ENCODE data around the gene XPO5.

Gene XPO5

GRCh38 chr6:43522547-43523261 is 53.1 kb downstream of the XPO5 start:
- DNase-seq, result no peak
- intact Hi-C loops (cut with DNase I), result no loop called here

- intact Hi-C loops (cut with DNase I), result no loop called here
- no peak for DNase-seq
Observed at GRCh38 chr6:43521836-43522235, 54.0 kb downstream of the XPO5 start.

- no peak for DNase-seq
- intact Hi-C loops (cut with DNase I), result no loop called here
Observed at GRCh38 chr6:43520097-43520496, 55.7 kb downstream of the XPO5 start.

- intact Hi-C loops (cut with DNase I), result no loop called here
- DNase-seq, result no peak
Observed at GRCh38 chr6:43517505-43518357, 58.1 kb downstream of the XPO5 start.

- peak; percentile 96 to 100 (median 98) for DNase-seq
- intact Hi-C loops (cut with DNase I), result no loop called here
Observed at GRCh38 chr6:43516697-43517504, 58.9 kb downstream of the XPO5 start, which contains the start of the genes POLR1C and YIPF3. Gene POLR1C (plus strand): TSS chr6:43517089. CDS start chr6:43517110, 21 bp downstream. Gene YIPF3 (minus strand): TSS chr6:43516926. CDS start chr6:43516807, 119 bp downstream.

GRCh38 chr6:43516367-43516696 is 59.5 kb downstream of the XPO5 start:
- intact Hi-C loops (cut with DNase I), result no loop called here

GRCh38 chr6:43515808-43516207 is 60.0 kb downstream of the XPO5 start:
- intact Hi-C loops (cut with DNase I), result no loop called here
- DNase-seq, result peak in 24 of 42 donors; percentile 15 to 73 (median 54)

More at GRCh38 chr6:43516367-43516696, 59.5 kb downstream of the XPO5 start:
- DNase-seq, result peak in 1 of 42 donors; percentile 40

GRCh38 chr6:43511824-43512415 is 63.9 kb downstream of the XPO5 start:
- intact Hi-C loops (cut with DNase I), result no loop called here
- no peak for DNase-seq

GRCh38 chr6:43510827-43511163 is 65.0 kb downstream of the XPO5 start:
- intact Hi-C loops (cut with DNase I), result no loop called here
- DNase-seq, result no peak

- intact Hi-C loops (cut with DNase I), result loop anchor here (5.0 kb wide), 1 partner anchor 143 kb away; the partner anchor contains the start of gene ZNF318
- DNase-seq, result peak; percentile 68 to 96 (median 91)
Observed at GRCh38 chr6:43509984-43510826, 65.6 kb downstream of the XPO5 start, which contains the start of gene LRRC73. Gene LRRC73 (minus strand): TSS chr6:43510346. CDS start chr6:43509785, 561 bp downstream.

- peak in 1 of 42 donors; percentile 11 for DNase-seq
- intact Hi-C loops (cut with DNase I), result loop anchor here (5.0 kb wide), 1 partner anchor 142 kb away; the partner anchor contains the start of gene ZNF318
Observed at GRCh38 chr6:43509142-43509983, 66.5 kb downstream of the XPO5 start.

- no peak for DNase-seq
- intact Hi-C loops (cut with DNase I), result loop anchor here (5.0 kb wide), 1 partner anchor 141 kb away; the partner anchor contains the start of gene ZNF318
Observed at GRCh38 chr6:43508481-43509141, 67.2 kb downstream of the XPO5 start.

- intact Hi-C loops (cut with DNase I), result loop anchor here (2.0 to 5.0 kb wide), 2 partner anchors 52 to 140 kb away; partner anchors contain the start of genes DLK2 and ZNF318
Observed at GRCh38 chr6:43506667-43507471, 69.0 kb downstream of the XPO5 start.

GRCh38 chr6:43506171-43506570 is 69.7 kb downstream of the XPO5 start:
- intact Hi-C loops (cut with DNase I), result loop anchor here (2.0 to 5.0 kb wide), 2 partner anchors 51 to 139 kb away; partner anchors contain the start of genes DLK2 and ZNF318
- no peak for DNase-seq

More at GRCh38 chr6:43506667-43507471, 69.0 kb downstream of the XPO5 start:
- peak; percentile 60 to 95 (median 85) for DNase-seq

- DNase-seq, result no peak
- intact Hi-C loops (cut with DNase I), result loop anchor here (2.0 to 5.0 kb wide), 2 partner anchors 51 to 138 kb away; partner anchors contain the start of genes DLK2 and ZNF318
Observed at GRCh38 chr6:43505718-43506117, 70.1 kb downstream of the XPO5 start.

Measured in head of caudate nucleus (tissue), 42 donors.